H1 (cell line): ENCODE measurements around the gene NDST4. TPM values are rescaled to one million over a fixed set of nuclear protein-coding genes. Genes with fewer than 3 reads are reported as not detected.

Experiments
- CTCF ChIA-PET: fragments of 300-600 bp; sonication (Branson Sonifier 250); formaldehyde crosslinking; loops from one replicate; lab custom pipeline; 2021; ENCODE audit not compliant: partially characterized antibody; lab: Charles Lee
- POLR2A ChIA-PET: fragments of 300-600 bp; sonication (Branson Sonifier 250); formaldehyde crosslinking; loops from one replicate; lab custom pipeline; 2021; ENCODE audit warnings: inconsistent platforms; ENCODE audit not compliant: partially characterized antibody; lab: Charles Lee
- DNase-seq, 2 experiments: peaks; one replicate each; pipeline versions ENCODE4 v3.0.0 to v3.0.0-alpha.2; 2010 to 2022; ENCODE audit warnings: low spot score in 2 of 2, low read depth in 1 of 2, mixed read lengths in 1 of 2
- FAIRE-seq: peaks from 2 replicates; lab custom pipeline; 2011; peaks lifted over from hg19 to GRCh38; lab: Jason Lieb, UNC
- H2AFZ ChIP-seq: 2 replicates; pipeline ENCODE4 v1.8.1; 2012; ENCODE audit warnings: low read length, inconsistent platforms
- H2AK5ac ChIP-seq: 2 replicates; pipeline ENCODE4 v1.6.1; 2013; ENCODE audit warnings: low read depth, low read length
- H2BK120ac ChIP-seq: replicated peaks from 2 replicates; pipeline ENCODE3; 2013; ENCODE audit warnings: low read depth, low read length, inconsistent platforms
- H2BK12ac ChIP-seq: 2 replicates; pipeline ENCODE4 v1.6.1; 2013; ENCODE audit warnings: low read depth, low read length
- H2BK15ac ChIP-seq: 2 replicates; pipeline ENCODE4 v1.6.1; 2013; ENCODE audit warnings: low read length
- H2BK20ac ChIP-seq: 2 replicates; pipeline ENCODE4 v1.6.1; 2013; ENCODE audit warnings: low read length
- H2BK5ac ChIP-seq: 2 replicates; pipeline ENCODE4 v1.6.1; 2013; ENCODE audit warnings: low read depth, low read length
- H3K14ac ChIP-seq: 2 replicates; pipeline ENCODE4 v1.6.1; 2013; ENCODE audit warnings: inconsistent platforms; ENCODE audit not compliant: insufficient read length
- H3K18ac ChIP-seq: 2 replicates; pipeline ENCODE4 v1.6.1; 2013; ENCODE audit warnings: low read length; ENCODE audit errors: extremely low read depth
- H3K23ac ChIP-seq: 2 replicates; pipeline ENCODE4 v1.6.1; 2013; ENCODE audit warnings: inconsistent platforms; ENCODE audit not compliant: insufficient read length
- H3K23me2 ChIP-seq: 2 replicates; pipeline ENCODE4 v1.6.1; 2013; ENCODE audit warnings: low read depth, low read length
- H3K27ac ChIP-seq: 2 replicates; pipeline ENCODE4 v1.6.1; 2011; ENCODE audit warnings: low read depth, low read length, inconsistent platforms
- H3K27me3 ChIP-seq, 4 experiments: replicated peaks in 1 of 4; 1 replicate in 1 of 4; 2 replicates in 3 of 4; pipeline versions ENCODE4 v1.6.1 to v1.8.1; 2011 to 2013; ENCODE audit warnings: low read length in 3 of 4, mild to moderate bottlenecking in 3 of 4, inconsistent platforms in 2 of 4, mixed read lengths in 2 of 4, moderate library complexity in 1 of 4; ENCODE audit not compliant: control insufficient read depth in 3 of 4, insufficient read depth in 3 of 4; ENCODE audit errors: extremely low read depth in 1 of 4
- H3K36me3 ChIP-seq, 4 experiments: 2 replicates each; pipeline versions ENCODE4 v1.6.1 to v1.8.1; 2011 to 2013; ENCODE audit warnings: mild to moderate bottlenecking in 4 of 4, low read length in 3 of 4, moderate library complexity in 2 of 4, control low read depth in 1 of 4, inconsistent platforms in 1 of 4; ENCODE audit not compliant: insufficient read depth in 4 of 4, control insufficient read depth in 2 of 4
- H3K4ac ChIP-seq: replicated peaks from 2 replicates; pipeline ENCODE3; 2013; ENCODE audit warnings: low read length, low read depth, mixed read lengths, inconsistent platforms; ENCODE audit not compliant: insufficient read length
- H3K4me1 ChIP-seq, 4 experiments: replicated peaks in 1 of 4; 1 replicate in 1 of 4; 2 replicates in 3 of 4; pipeline versions ENCODE4 v1.6.1 to v1.8.1; 2011 to 2013; ENCODE audit warnings: low read length in 3 of 4, inconsistent platforms in 2 of 4, mixed read lengths in 1 of 4; ENCODE audit not compliant: insufficient read depth in 4 of 4, control insufficient read depth in 3 of 4
- H3K4me2 ChIP-seq, 2 experiments: 2 replicates each; pipeline versions ENCODE4 v1.6.1 to v1.8.1; 2011 to 2013; ENCODE audit warnings: low read depth in 2 of 2, low read length in 2 of 2, control low read depth in 1 of 2, inconsistent platforms in 1 of 2, mild to moderate bottlenecking in 1 of 2; ENCODE audit not compliant: insufficient read depth in 1 of 2
- H3K4me3 ChIP-seq, 4 experiments: fragments of 200-600, 300-600 bp in 1 of 4; sonication (generic), shearing (Covaris generic), sonication (Bioruptor Twin) in 1 of 4; 2 replicates each; pipeline versions ENCODE4 v1.5.1 to v1.8.1; 2011 to 2016; ENCODE audit warnings: low read length in 4 of 4, low read depth in 3 of 4, control low read depth in 2 of 4, inconsistent platforms in 2 of 4, mild to moderate bottlenecking in 2 of 4, mixed read lengths in 1 of 4, moderate library complexity in 1 of 4; ENCODE audit not compliant: insufficient read depth in 2 of 4; ENCODE audit errors: extremely low read depth in 1 of 4
- H3K56ac ChIP-seq: replicated peaks from 2 replicates; pipeline ENCODE3; 2013; ENCODE audit warnings: low read depth, mild to moderate bottlenecking, mixed read lengths, low read length, inconsistent platforms; ENCODE audit not compliant: insufficient read length
- H3K79me1 ChIP-seq: 2 replicates; pipeline ENCODE4 v1.6.1; 2013; ENCODE audit warnings: low read depth, low read length, control low read depth
- H3K79me2 ChIP-seq, 2 experiments: 2 replicates each; pipeline versions ENCODE4 v1.6.1 to v1.8.1; 2012 to 2013; ENCODE audit warnings: low read length in 2 of 2, mild to moderate bottlenecking in 2 of 2, inconsistent platforms in 1 of 2; ENCODE audit not compliant: insufficient read depth in 2 of 2, control insufficient read depth in 1 of 2
- H3K9ac ChIP-seq, 4 experiments: replicated peaks in 1 of 4; 1 replicate in 1 of 4; 2 replicates in 3 of 4; pipeline versions ENCODE4 v1.6.1 to v1.8.1; 2011 to 2013; ENCODE audit warnings: low read depth in 3 of 4, low read length in 3 of 4, control low read depth in 2 of 4, mild to moderate bottlenecking in 2 of 4, moderate library complexity in 2 of 4, inconsistent platforms in 1 of 4; ENCODE audit errors: extremely low read depth in 1 of 4
- H3K9me3 ChIP-seq, 2 experiments: 2 replicates each; pipeline versions ENCODE4 v1.6.1 to v1.8.1; 2012 to 2013; ENCODE audit warnings: mild to moderate bottlenecking in 2 of 2, moderate library complexity in 2 of 2, control low read depth in 1 of 2, inconsistent platforms in 1 of 2, low read depth in 1 of 2, low read length in 1 of 2, mixed read lengths in 1 of 2; ENCODE audit not compliant: insufficient read depth in 2 of 2
- H4K20me1 ChIP-seq, 2 experiments: replicated peaks in 1 of 2; 2 replicates each; pipeline versions ENCODE3 to v1.8.1; 2011 to 2013; ENCODE audit warnings: inconsistent platforms in 2 of 2, low read length in 2 of 2, mild to moderate bottlenecking in 1 of 2; ENCODE audit not compliant: insufficient read depth in 2 of 2, control insufficient read depth in 1 of 2
- H4K5ac ChIP-seq: 2 replicates; pipeline ENCODE4 v1.6.1; 2013; ENCODE audit warnings: low read length, low read depth, mixed read lengths, inconsistent platforms; ENCODE audit not compliant: insufficient read length
- H4K8ac ChIP-seq: 2 replicates; pipeline ENCODE4 v1.8.0; 2013; ENCODE audit warnings: mild to moderate bottlenecking, moderate library complexity, low read length, inconsistent platforms; ENCODE audit not compliant: insufficient read depth; ENCODE audit errors: extremely low read depth
- H4K91ac ChIP-seq: replicated peaks from 2 replicates; pipeline ENCODE3; 2013; ENCODE audit warnings: low read length, mixed read lengths, inconsistent platforms; ENCODE audit not compliant: insufficient read length
- ATF3 ChIP-seq: IDR thresholded peaks from 2 replicates; pipeline ENCODE4 v1.6.1; 2011; ENCODE audit warnings: low read depth, mild to moderate bottlenecking, low read length; ENCODE audit not compliant: insufficient read depth
- BRCA1 ChIP-seq: IDR thresholded peaks from 2 replicates; pipeline ENCODE4 v1.6.1; 2012; ENCODE audit warnings: low read depth, low read length, improper control_type of control experiment
- CBX8 ChIP-seq: fragments of 300-800, 300-1000 bp; sonication (generic); IDR thresholded peaks from 2 replicates; pipeline ENCODE4 v1.7.1; 2016; ENCODE audit warnings: low read depth, low read length, borderline replicate concordance
- GABPA ChIP-seq: IDR thresholded peaks from 2 replicates; pipeline ENCODE4 v1.6.1; 2011; ENCODE audit warnings: mild to moderate bottlenecking, low read length, moderate library complexity, borderline replicate concordance; ENCODE audit not compliant: insufficient read depth
- HDAC2 ChIP-seq, 2 experiments: fragments of 300-600 bp in 1 of 2; sonication (generic) in 1 of 2; IDR thresholded peaks; 2 replicates each; pipeline ENCODE4 v1.6.1; 2011 to 2012; ENCODE audit warnings: low read depth in 2 of 2, low read length in 2 of 2, mild to moderate bottlenecking in 2 of 2, moderate library complexity in 2 of 2, borderline replicate concordance in 1 of 2, inconsistent platforms in 1 of 2
- KDM1A ChIP-seq: fragments of 200-600, 300-600 bp; sonication (generic); IDR thresholded peaks from 2 replicates; pipeline ENCODE4 v1.7.1; 2016; ENCODE audit warnings: mild to moderate bottlenecking, low read length, borderline replicate concordance
- NANOG ChIP-seq: IDR thresholded peaks from 2 replicates; pipeline ENCODE4 v1.6.1; 2011; ENCODE audit warnings: low read length, low read depth, mild to moderate bottlenecking, inconsistent platforms; ENCODE audit not compliant: insufficient read depth, poor library complexity, severe bottlenecking
- RFX5 ChIP-seq: IDR thresholded peaks from 2 replicates; pipeline ENCODE4 v1.6.1; 2011; ENCODE audit warnings: low read depth, low read length, improper control_type of control experiment, borderline replicate concordance
- SIN3A ChIP-seq, 2 experiments: IDR thresholded peaks in 1 of 2; conservative IDR thresholded peaks in 1 of 2; 2 replicates each; pipeline ENCODE4 v1.6.1; 2011 to 2012; ENCODE audit warnings: low read length in 2 of 2, improper control_type of control experiment in 1 of 2, low read depth in 1 of 2, mild to moderate bottlenecking in 1 of 2
- SIX5 ChIP-seq: IDR thresholded peaks from 2 replicates; pipeline ENCODE4 v1.6.1; 2011; ENCODE audit warnings: mild to moderate bottlenecking, low read depth, low read length
- SP1 ChIP-seq: IDR thresholded peaks from 2 replicates; pipeline ENCODE4 v1.6.1; 2011; ENCODE audit warnings: low read depth, low read length
- TEAD4 ChIP-seq: IDR thresholded peaks from 2 replicates; pipeline ENCODE4 v1.6.1; 2012; ENCODE audit warnings: low read depth, low read length, inconsistent platforms, mixed read lengths
- WGBS, 2 experiments: shearing (Covaris generic) in 1 of 2; methylation state at CpG; one replicate each; pipeline versions ENCODE4 v1.1.6 to v1.1.7; 2013 to 2015; ENCODE audit warnings: low lambda C conversion rate in 2 of 2, mixed read lengths in 2 of 2, inconsistent platforms in 1 of 2, low coverage in 1 of 2, missing lambda C conversion rate in 1 of 2; ENCODE audit not compliant: insufficient replicate concordance in 2 of 2, insufficient coverage in 1 of 2, insufficient read length in 1 of 2; ENCODE audit errors: extremely low coverage in 1 of 2, missing lambda C conversion rate in 1 of 2; 5-methylcytosine and 5-hydroxymethylcytosine counted together
- polyA plus RNA-seq, 7 experiments: library from polyadenylated mRNA; depleted of rRNA in 3 of 7; stranded (reverse) in 5 of 7; unstranded in 2 of 7; fragments of >200 nt in 5 of 7; fragments of 200-250 nt in 2 of 7; gene quantifications; 1 replicate in 5 of 7; 2 replicates in 1 of 7; 4 replicates in 1 of 7; pipeline versions ENCODE4 v1.2.1 to v1.2.3, GENCODE V29; 2011 to 2013; ENCODE audit warnings: missing spikeins in 2 of 7, mixed read lengths in 2 of 7
- total RNA-seq: library from RNA; stranded (reverse); fragmentation: NEBNext Ultra II Directional; extraction: Animal tissue kit (Norgen Biotek cat#: 25700); gene quantifications from 2 replicates; pipeline ENCODE4 v1.2.1, GENCODE V29; 2021

NDST4 gene
- total and polyA plus RNA-seq, 2 of the 8 experiments (the other 6 are each of a cell fraction or from before 2014, with no cell fraction given), result 0.02 TPM; not detected in 1

GRCh38 chr4:114811564-114812301, 301.7 kb downstream of the NDST4 start:
- TF ChIP-seq CBX8 (no peak), GABPA (no peak), BRCA1 (no peak), ATF3 (no peak), HDAC2 (IDR thresholded peaks at IDR 0.05; ENCODE audit: borderline replicate concordance in 1 of 2, low read depth in 2 of 2, low read length in 2 of 2) (no peak), KDM1A (no peak), RFX5 (no peak), TEAD4 (no peak), SIN3A (conservative IDR thresholded peaks at IDR 0.05 in 1 of 2, IDR thresholded peaks at IDR 0.05 in 1 of 2; ENCODE audit: low read depth in 1 of 2, low read length in 2 of 2) (no peak), SIX5 (no peak), NANOG (no peak), SP1 (no peak)
- TF ChIP-seq, all 59 proteins: peak for 0
- Histone ChIP-seq H2BK12ac (no peak overlapping the region), H3K18ac (no peak overlapping the region), H2AFZ (no peak overlapping the region), H3K79me1 (no peaks in the 10 kb centered on the region), H2AK5ac (no peak overlapping the region), H4K20me1 (no peaks in the 10 kb centered on the region), H3K4me1 (no peaks in the 10 kb centered on the region), H3K56ac (no peak overlapping the region), H3K36me3 (no peaks in the 10 kb centered on the region), H3K27ac (no peak overlapping the region), H3K23me2 (no peaks in the 10 kb centered on the region), H2BK120ac (no peak overlapping the region), H4K5ac (no peak overlapping the region), H3K4me2 (no peak overlapping the region), H3K9me3 (no peaks in the 10 kb centered on the region), H2BK15ac (no peak overlapping the region), H4K8ac (no peak overlapping the region), H3K14ac (no peak overlapping the region), H3K4me3 (no peak overlapping the region), H3K9ac (no peak overlapping the region), H2BK5ac (no peak overlapping the region), H4K91ac (no peak overlapping the region), H3K23ac (no peak overlapping the region), H3K79me2 (no peaks in the 10 kb centered on the region), H3K27me3 (no peaks in the 10 kb centered on the region), H3K4ac (no peak overlapping the region), H2BK20ac (no peak overlapping the region)
- DNase-seq (no peak), FAIRE-seq (no peak)
- WGBS, 2 experiments, result 92% methylated on average over 4 of the region's 4 CpGs; no CpG with 5 or more reads in 1 of the 2 experiments
- CTCF ChIA-PET, result no interaction called here
- POLR2A ChIA-PET, result no interaction called here
